D721Med (cell line): ENCODE data around the gene KLF3.
A peak's percentile ranks its signal among the peaks of the same experiment; 100 is the strongest.

Experiments
- DNase-seq: peaks from one replicate; pipeline ENCODE4 v3.0.0; 2011; ENCODE audit warnings: low spot score; ENCODE audit not compliant: insufficient read length
- FAIRE-seq: peaks from 2 replicates; lab custom pipeline; 2011; peaks lifted over from hg19 to GRCh38; lab: Jason Lieb, UNC
- TF ChIP-seq, protein P1 (sequence below): IDR thresholded peaks from 2 replicates; pipeline ENCODE4 v1.5.1; 2012; ENCODE audit warnings: mild to moderate bottlenecking, control low read depth; ENCODE audit not compliant: insufficient read depth; ENCODE audit errors: missing control alignments

The KLF3 gene

GRCh38 chr4:38674258-38675144 lies 10.5 kb downstream of the KLF3 start:
- DNase-seq (no peak), FAIRE-seq (no peak)
- TF ChIP-seq, protein P1, sequence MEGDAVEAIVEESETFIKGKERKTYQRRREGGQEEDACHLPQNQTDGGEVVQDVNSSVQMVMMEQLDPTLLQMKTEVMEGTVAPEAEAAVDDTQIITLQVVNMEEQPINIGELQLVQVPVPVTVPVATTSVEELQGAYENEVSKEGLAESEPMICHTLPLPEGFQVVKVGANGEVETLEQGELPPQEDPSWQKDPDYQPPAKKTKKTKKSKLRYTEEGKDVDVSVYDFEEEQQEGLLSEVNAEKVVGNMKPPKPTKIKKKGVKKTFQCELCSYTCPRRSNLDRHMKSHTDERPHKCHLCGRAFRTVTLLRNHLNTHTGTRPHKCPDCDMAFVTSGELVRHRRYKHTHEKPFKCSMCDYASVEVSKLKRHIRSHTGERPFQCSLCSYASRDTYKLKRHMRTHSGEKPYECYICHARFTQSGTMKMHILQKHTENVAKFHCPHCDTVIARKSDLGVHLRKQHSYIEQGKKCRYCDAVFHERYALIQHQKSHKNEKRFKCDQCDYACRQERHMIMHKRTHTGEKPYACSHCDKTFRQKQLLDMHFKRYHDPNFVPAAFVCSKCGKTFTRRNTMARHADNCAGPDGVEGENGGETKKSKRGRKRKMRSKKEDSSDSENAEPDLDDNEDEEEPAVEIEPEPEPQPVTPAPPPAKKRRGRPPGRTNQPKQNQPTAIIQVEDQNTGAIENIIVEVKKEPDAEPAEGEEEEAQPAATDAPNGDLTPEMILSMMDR, result no peak

GRCh38 chr4:38675146-38676121 lies 11.4 kb downstream of the KLF3 start:
- peak; percentile 43 for DNase-seq
- TF ChIP-seq, protein P1, result peak; percentile 96
- peak; percentile 29 for FAIRE-seq

DNA sequence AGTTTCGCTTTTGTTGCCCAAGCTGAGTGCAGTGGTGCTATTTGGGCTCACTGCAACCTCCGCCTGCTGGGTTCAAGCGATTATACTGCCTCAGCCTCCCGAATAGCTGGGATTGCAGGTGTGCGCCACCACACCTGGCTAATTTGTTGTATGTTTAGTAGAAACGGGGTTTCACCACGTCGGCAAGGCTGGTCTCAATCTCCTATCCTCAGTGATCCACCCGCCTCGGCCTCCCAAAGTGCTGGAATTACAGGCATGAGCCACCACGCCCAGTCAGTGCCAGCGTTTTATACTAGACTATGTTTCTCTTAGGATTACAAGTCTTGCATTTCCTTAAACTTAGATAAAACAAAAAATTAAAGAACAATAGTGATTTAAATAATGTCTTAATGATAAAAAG lies 13.0 kb downstream of the KLF3 start:
- TF ChIP-seq, protein P1, result no peak
- FAIRE-seq (no peak), DNase-seq (no peak)

GRCh38 chr4:38677441-38677840 lies 13.4 kb downstream of the KLF3 start:
- TF ChIP-seq, protein P1, result no peak
- no peak for DNase-seq
- no peak for FAIRE-seq

DNA sequence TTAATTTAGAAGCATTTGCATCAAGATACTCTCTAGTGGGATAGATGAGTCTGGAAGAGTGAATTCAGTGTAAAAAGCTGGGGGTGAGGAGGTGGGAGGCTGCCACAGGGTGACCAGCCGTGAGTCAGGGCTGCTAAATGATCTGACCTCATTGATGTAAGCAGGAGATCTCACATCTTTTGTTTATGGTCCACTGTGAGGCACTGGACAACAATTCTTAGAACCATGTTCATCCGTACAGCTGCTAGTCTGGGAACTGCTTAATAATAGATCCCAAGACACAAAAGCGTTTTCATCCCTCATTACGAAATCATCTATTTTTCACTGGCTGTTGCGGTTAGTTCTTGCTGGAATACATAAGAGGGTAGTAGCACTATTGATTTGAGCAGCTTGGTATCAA lies 14.1 kb downstream of the KLF3 start:
- TF ChIP-seq, protein P1, result no peak
- FAIRE-seq (no peak), DNase-seq (no peak)

DNA sequence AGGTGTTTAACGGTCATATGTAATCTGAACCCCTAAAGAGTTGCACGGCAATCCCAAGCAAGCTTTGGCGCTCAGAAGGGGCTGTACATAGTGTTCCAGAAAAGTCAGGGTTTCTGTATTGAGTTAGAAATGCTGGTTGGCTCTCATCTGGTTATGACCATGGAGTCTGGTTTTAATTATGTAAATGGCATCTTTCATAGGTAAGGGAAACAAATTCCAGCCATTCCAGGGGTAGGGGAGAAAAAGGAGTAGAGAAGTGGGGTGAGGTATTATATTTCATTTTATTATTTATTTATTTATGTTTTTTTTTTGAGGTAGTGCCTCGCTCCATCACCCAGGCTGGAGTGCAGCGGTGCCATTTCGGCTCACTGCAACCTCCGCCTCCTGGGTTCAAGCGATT lies 15.9 kb downstream of the KLF3 start:
- DNase-seq (no peak), FAIRE-seq (no peak)
- TF ChIP-seq, protein P1, result no peak
